ENCODE results near the gene AP1S3. TPM values are rescaled to one million over a fixed set of nuclear protein-coding genes. Genes with fewer than 3 reads are reported as not detected.

The AP1S3 gene
- total RNA-seq, 1 donor from 2014 or later: 18.0 TPM

- no peak overlapping the region for H3K4me3 Mint-ChIP-seq
These were observed 3.0 kb downstream of the AP1S3 start for GRCh38 chr2:223834431-223834830.

DNA sequence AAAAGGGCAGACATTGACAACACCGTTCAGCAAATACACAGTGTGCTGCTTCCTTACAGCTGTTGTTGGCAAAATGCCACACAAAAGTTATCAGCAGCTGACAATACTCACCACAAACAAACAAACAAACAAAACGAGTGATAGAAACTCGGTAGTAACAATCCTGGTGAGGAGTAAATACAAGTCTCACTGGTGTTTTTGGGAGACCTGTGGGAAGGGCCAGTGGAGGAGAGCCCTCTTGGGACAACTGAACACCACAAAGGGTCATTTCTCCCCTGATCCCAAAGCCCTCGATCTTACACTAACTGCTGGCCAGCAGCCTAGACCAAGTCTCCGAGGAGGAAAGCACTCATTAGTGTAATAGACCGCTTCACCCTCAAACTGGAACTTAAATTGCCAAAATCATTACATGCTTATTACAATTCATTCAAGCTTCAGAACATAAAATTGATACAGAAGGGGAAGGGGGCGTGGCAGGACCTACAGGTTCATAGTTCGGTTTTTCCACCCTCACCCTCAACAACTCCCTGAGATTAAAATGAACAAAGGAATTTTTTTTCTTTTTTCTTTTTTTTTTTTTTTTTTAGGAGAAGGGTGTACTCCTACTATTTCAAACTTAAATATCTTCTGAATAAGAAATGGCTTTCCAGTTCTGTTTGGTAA lies 5.0 kb downstream of the AP1S3 start:
- H3K27me3 Mint-ChIP-seq (ENCODE audit: low read depth): peaks cover 10% of the 10 kb centered on the region
- no peak for DNase-seq (ENCODE audit: low spot score in 2 of 2, unreplicated experiment in 2 of 2)
- H3K27ac Mint-ChIP-seq: no peak overlapping the region
- H3K36me3 Mint-ChIP-seq: peaks cover 8% of the 10 kb centered on the region
- H3K4me3 Mint-ChIP-seq: no peak overlapping the region
- H3K4me1 Mint-ChIP-seq: peaks cover 19% of the 10 kb centered on the region
- no peaks in the 10 kb centered on the region for H3K9me3 Mint-ChIP-seq
- TF ChIP-seq, protein P1, sequence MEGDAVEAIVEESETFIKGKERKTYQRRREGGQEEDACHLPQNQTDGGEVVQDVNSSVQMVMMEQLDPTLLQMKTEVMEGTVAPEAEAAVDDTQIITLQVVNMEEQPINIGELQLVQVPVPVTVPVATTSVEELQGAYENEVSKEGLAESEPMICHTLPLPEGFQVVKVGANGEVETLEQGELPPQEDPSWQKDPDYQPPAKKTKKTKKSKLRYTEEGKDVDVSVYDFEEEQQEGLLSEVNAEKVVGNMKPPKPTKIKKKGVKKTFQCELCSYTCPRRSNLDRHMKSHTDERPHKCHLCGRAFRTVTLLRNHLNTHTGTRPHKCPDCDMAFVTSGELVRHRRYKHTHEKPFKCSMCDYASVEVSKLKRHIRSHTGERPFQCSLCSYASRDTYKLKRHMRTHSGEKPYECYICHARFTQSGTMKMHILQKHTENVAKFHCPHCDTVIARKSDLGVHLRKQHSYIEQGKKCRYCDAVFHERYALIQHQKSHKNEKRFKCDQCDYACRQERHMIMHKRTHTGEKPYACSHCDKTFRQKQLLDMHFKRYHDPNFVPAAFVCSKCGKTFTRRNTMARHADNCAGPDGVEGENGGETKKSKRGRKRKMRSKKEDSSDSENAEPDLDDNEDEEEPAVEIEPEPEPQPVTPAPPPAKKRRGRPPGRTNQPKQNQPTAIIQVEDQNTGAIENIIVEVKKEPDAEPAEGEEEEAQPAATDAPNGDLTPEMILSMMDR (IDR thresholded peaks at IDR 0.05; ENCODE audit: unreplicated experiment): no peak

More at GRCh38 chr2:223834431-223834830, 3.0 kb downstream of the AP1S3 start:
- peaks cover 22% of the 10 kb centered on the region for H3K4me1 Mint-ChIP-seq
- peaks cover 10% of the 10 kb centered on the region for H3K27me3 Mint-ChIP-seq (ENCODE audit: low read depth)
- TF ChIP-seq, protein P1 (IDR thresholded peaks at IDR 0.05; ENCODE audit: unreplicated experiment): no peak
- H3K36me3 Mint-ChIP-seq: peaks cover 5% of the 10 kb centered on the region
- no peaks in the 10 kb centered on the region for H3K9me3 Mint-ChIP-seq
- no peak overlapping the region for H3K27ac Mint-ChIP-seq
- DNase-seq (ENCODE audit: low spot score in 2 of 2, unreplicated experiment in 2 of 2): no peak

DNA sequence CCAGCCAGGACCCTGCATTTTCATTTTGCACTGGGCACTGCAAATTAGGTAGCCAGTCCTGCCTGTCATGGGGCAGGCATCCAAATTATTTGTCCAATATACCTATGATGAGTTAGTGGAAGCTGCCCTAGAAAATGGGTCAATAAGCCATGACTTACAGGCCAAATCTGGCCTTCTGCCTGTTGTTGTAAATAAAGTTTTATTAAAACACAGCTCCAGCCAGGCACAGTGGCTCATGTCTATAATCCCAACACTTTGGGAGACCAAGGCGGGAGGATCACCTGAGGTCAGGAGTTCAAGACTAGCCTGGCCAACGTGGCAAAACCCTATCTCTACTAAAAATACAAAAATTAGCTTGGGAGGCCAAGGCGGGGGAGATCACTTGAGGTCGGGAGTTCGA lies 8.3 kb downstream of the AP1S3 start:
- no peak for DNase-seq (ENCODE audit: low spot score in 2 of 2, unreplicated experiment in 2 of 2)
- Mint-ChIP-seq H3K27ac (no peak overlapping the region), H3K4me1 (peaks cover 13% of the 10 kb centered on the region), H3K9me3 (no peaks in the 10 kb centered on the region), H3K36me3 (peaks cover 11% of the 10 kb centered on the region), H3K27me3 (ENCODE audit: low read depth) (no peaks in the 10 kb centered on the region), H3K4me3 (no peak overlapping the region)
- TF ChIP-seq, protein P1 (IDR thresholded peaks at IDR 0.05; ENCODE audit: unreplicated experiment): no peak

DNA sequence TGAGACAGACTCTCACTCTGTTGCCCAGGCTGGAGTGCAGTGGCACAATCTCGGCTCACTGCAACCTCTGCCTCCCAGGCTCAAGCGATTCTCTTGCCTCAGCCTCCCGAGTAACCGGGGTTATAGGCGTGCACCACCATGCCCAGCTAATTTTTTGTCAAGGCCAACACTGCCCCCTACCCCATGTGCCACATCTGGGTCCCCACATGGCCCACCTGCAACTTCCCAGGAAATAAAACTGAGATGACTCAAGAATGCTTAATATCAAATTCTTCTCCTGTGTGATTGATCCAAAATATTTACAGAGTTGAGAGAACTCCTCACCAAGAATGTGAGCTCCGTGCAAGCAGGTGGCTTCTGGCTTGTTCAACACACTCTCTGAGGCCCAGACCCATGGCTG lies 9.1 kb downstream of the AP1S3 start:
- TF ChIP-seq, protein P1 (IDR thresholded peaks at IDR 0.05; ENCODE audit: unreplicated experiment): no peak
- DNase-seq (ENCODE audit: low spot score in 2 of 2, unreplicated experiment in 2 of 2): no peak
- Mint-ChIP-seq H3K4me1 (peaks cover 13% of the 10 kb centered on the region), H3K36me3 (peaks cover 9% of the 10 kb centered on the region), H3K9me3 (no peaks in the 10 kb centered on the region), H3K27ac (peak overlapping the region; percentile 21), H3K27me3 (ENCODE audit: low read depth) (no peaks in the 10 kb centered on the region), H3K4me3 (no peak overlapping the region)

DNA sequence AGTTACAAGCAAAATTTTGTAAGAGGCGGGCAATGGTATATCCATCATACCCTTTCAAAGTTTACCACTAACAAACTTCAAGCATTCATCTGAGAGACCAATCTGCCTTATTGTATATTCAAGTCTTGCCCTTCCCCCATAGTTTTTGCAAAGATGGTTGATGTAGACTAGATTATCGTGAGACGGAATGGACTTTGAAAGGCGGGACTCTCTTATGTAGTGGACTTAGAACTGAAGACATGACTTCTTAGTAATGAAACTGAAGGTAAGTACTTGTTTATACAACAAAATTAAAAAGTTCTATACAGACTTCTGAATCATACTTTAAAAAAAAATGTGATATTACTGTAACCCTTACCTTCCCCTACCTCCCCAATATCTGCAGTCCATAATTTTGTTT lies 10.4 kb downstream of the AP1S3 start:
- H3K27ac Mint-ChIP-seq: peak overlapping the region; percentile 43

More for the DNA sequence above, 10.4 kb downstream of the AP1S3 start:
- no peaks in the 10 kb centered on the region for H3K9me3 Mint-ChIP-seq
- peaks cover 11% of the 10 kb centered on the region for H3K4me1 Mint-ChIP-seq
- no peaks in the 10 kb centered on the region for H3K27me3 Mint-ChIP-seq (ENCODE audit: low read depth)
- DNase-seq (ENCODE audit: low spot score in 2 of 2, unreplicated experiment in 2 of 2): no peak
- H3K36me3 Mint-ChIP-seq: peaks cover 8% of the 10 kb centered on the region
- TF ChIP-seq, protein P1 (IDR thresholded peaks at IDR 0.05; ENCODE audit: unreplicated experiment): no peak
- no peak overlapping the region for H3K4me3 Mint-ChIP-seq
